Osteocyte (in vitro differentiated cells): ENCODE measurements around the gene TSPAN14. TPM values are rescaled to one million over a fixed set of nuclear protein-coding genes. Genes with fewer than 3 reads are reported as not detected.

Experiments
- DNase-seq: peaks from one replicate; pipeline ENCODE4 v3.0.0; 2021; ENCODE audit warnings: mixed read lengths; ENCODE audit not compliant: unreplicated experiment; ENCODE audit errors: extremely low spot score
- H3K27ac Mint-ChIP-seq: one replicate; pipeline ENCODE4 v1.8.0; 2021; ENCODE audit warnings: mild to moderate bottlenecking, mixed read lengths; ENCODE audit not compliant: unreplicated experiment
- H3K27me3 Mint-ChIP-seq: one replicate; pipeline ENCODE4 v1.8.0; 2021; ENCODE audit warnings: mixed read lengths; ENCODE audit not compliant: unreplicated experiment
- H3K36me3 Mint-ChIP-seq: one replicate; pipeline ENCODE4 v1.8.0; 2021; ENCODE audit warnings: mixed read lengths; ENCODE audit not compliant: unreplicated experiment
- H3K4me1 Mint-ChIP-seq: one replicate; pipeline ENCODE4 v1.8.0; 2021; ENCODE audit warnings: mixed read lengths; ENCODE audit not compliant: unreplicated experiment
- H3K4me3 Mint-ChIP-seq: one replicate; pipeline ENCODE4 v1.8.0; 2021; ENCODE audit warnings: mild to moderate bottlenecking, moderate library complexity, mixed read lengths; ENCODE audit not compliant: unreplicated experiment
- H3K9me3 Mint-ChIP-seq: one replicate; pipeline ENCODE4 v1.8.0; 2021; ENCODE audit warnings: mixed read lengths; ENCODE audit not compliant: unreplicated experiment
- CTCF ChIP-seq: fragments of 200-600 bp; sonication (generic); IDR thresholded peaks from 2 replicates; pipeline ENCODE4 v1.5.0; 2021; ENCODE audit warnings: antibody characterized with exemption, mild to moderate bottlenecking, moderate library complexity
- total RNA-seq: library from RNA; stranded (reverse); gene quantifications from 2 replicates; pipeline ENCODE4 v1.2.1, GENCODE V29; 2021

Gene TSPAN14
- total RNA-seq, 1 donor from 2014 or later: 50.7 TPM

DNA sequence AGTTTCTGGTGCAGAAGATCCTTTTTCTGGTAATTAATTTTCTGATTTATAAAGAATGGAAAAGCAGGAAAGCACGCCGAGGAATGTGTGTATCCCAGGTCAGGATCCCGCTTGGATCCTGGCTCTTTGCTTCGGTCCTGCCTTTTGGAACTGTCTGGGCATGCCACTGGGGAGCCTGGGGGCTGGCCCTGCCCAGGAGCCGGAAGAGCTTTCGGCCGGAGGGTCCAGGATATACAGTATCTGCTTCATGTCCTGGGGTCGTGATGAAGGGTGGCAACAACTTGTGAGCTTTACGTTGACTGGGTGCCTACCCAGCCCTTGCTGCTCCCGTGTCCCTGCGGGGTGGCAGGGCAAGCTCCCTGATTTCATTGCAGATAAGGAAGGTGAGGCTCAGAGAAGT is 86.0 kb downstream of the TSPAN14 start:
- TF ChIP-seq CTCF: no peak
- H3K9me3 Mint-ChIP-seq: no peaks in the 10 kb centered on the region
- H3K4me3 Mint-ChIP-seq: no peak overlapping the region
- H3K27me3 Mint-ChIP-seq: peaks cover 7% of the 10 kb centered on the region
- peaks cover 2% of the 10 kb centered on the region for H3K4me1 Mint-ChIP-seq
- no peak overlapping the region for H3K27ac Mint-ChIP-seq
- no peaks in the 10 kb centered on the region for H3K36me3 Mint-ChIP-seq
- DNase-seq: peak; percentile 62

- H3K27me3 Mint-ChIP-seq: peaks cover 12% of the 10 kb centered on the region
- DNase-seq: peak; percentile 77
- H3K36me3 Mint-ChIP-seq: no peaks in the 10 kb centered on the region
- H3K27ac Mint-ChIP-seq: no peak overlapping the region
- H3K4me3 Mint-ChIP-seq: no peak overlapping the region
- no peak for TF ChIP-seq CTCF
- no peaks in the 10 kb centered on the region for H3K9me3 Mint-ChIP-seq
- peaks cover 2% of the 10 kb centered on the region for H3K4me1 Mint-ChIP-seq
Observed at GRCh38 chr10:80540618-80540980, 86.5 kb downstream of the TSPAN14 start.

GRCh38 chr10:80540981-80541750 is 87.1 kb downstream of the TSPAN14 start:
- H3K27ac Mint-ChIP-seq: no peak overlapping the region
- TF ChIP-seq CTCF: no peak
- H3K9me3 Mint-ChIP-seq: no peaks in the 10 kb centered on the region
- no peaks in the 10 kb centered on the region for H3K36me3 Mint-ChIP-seq
- DNase-seq: peak; percentile 64
- peaks cover 13% of the 10 kb centered on the region for H3K27me3 Mint-ChIP-seq
- H3K4me3 Mint-ChIP-seq: no peak overlapping the region
- peaks cover 2% of the 10 kb centered on the region for H3K4me1 Mint-ChIP-seq

DNA sequence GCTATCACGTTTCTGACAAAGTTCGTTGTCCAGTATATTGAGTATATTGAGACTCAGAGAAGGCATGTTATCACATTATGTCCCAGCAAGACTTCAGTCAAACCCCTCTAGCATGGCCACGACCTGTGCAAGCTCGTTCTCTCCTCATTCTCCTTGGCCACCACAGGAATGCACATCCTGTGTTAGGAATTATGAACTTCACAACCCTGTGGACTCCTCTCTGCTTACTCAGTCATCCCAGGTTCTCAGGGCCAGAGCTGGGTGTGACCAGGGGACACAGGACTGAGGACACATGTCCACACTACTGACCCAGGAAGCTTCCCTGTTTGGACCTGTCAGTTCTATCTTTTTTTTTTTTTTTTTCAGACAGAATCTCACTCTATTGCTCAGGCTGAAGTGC is 87.9 kb downstream of the TSPAN14 start:
- Mint-ChIP-seq H3K27me3 (peaks cover 13% of the 10 kb centered on the region), H3K4me1 (peaks cover 2% of the 10 kb centered on the region), H3K27ac (no peak overlapping the region)

More for the DNA sequence above, 87.9 kb downstream of the TSPAN14 start:
- DNase-seq: peak; percentile 57
- no peak for TF ChIP-seq CTCF
- H3K4me3 Mint-ChIP-seq: no peak overlapping the region
- H3K36me3 Mint-ChIP-seq: no peaks in the 10 kb centered on the region
- H3K9me3 Mint-ChIP-seq: no peaks in the 10 kb centered on the region
